Superior temporal gyrus (tissue), 1 donor: ENCODE data around the gene CXXC5.
A peak's percentile ranks its signal among the peaks of the same experiment; 100 is the strongest.

Experiments used
- DNase-seq: peaks from one replicate; pipeline ENCODE4 v3.0.0-alpha.2; 2016; ENCODE audit errors: extremely low spot score

The CXXC5 gene

DNA sequence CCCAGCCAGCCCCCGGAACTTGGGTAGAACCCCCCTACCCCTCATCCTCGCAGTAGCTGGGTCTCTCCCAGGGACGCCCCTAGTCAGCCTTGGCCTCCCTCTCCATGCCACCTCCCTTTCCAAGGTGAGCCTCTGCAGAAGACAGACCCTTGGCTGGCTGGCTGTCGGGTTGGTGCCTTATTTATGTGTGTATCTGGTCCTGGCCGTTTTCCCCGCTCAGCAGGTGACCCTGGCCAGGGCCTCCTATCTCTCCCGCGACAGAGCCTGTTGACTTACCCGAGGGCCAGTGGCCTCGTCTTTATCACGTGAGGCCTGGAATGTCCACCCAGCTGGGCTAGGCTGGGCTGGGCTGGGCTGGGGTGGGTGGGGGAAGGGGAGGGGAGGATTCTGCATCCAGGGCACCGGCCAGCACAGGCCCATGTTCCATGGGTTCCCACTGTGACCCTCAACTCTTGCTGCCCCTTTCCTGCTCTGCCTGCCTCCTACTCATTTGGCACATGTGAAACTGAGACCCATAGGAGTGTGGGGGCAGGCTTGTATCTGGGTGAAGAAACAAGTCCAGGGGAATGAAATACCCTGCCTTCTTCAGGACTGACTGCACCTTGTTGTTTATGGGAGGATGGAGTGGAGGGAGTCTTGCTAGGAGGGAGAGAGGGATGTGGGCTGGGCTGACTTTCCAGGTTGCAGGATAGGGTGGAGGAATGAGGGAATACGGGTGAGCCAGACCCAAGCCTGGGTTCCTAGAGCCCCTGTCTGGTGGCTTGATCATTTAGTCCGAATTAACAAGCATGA lies 3.1 kb downstream of the CXXC5 start:
- DNase-seq, result peak; percentile 83

DNA sequence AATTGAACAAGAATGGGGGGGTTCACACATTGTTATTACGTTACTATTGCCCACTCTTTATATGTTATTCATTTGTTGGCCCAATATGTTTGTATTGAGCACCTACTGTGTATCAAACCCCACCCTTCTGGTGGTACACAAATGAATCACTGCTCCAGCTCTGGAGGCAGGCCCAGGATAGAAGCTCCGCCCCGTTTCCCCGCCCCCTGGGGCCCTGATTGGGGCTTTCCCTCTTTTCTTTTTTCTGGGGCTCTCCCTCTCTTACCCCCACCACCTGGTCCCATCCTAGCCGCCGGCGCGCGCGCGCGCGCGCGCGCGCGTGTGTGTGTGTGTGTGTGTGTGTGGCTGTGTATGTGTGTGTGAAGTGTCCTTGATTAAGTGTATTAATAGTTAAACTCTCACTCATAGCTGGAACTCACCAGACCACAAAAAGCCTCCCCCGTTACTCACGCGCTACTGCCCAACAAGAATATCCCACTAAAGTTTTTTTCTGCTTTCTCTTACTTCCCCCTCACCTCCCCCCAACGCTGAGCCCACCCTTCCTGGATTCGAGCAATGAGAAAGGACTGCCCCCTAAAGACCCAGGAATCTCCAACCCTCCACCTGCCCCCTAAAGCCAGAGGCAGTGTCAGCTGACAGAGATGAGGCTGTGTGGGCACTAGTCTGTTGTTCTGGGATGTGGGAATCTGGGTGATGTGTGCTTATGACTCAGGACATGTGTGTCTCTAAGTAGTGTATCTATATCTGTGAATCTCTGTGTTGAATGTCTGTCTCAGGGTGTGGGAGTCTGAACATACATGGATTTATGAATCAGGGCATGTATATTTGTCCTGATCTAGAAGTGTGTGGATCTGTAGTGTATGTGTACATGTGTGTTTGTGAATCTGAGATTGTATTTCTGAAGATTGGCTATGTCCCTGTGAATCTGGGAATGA lies 4.0 kb downstream of the CXXC5 start:
- peak; percentile 97 for DNase-seq

DNA sequence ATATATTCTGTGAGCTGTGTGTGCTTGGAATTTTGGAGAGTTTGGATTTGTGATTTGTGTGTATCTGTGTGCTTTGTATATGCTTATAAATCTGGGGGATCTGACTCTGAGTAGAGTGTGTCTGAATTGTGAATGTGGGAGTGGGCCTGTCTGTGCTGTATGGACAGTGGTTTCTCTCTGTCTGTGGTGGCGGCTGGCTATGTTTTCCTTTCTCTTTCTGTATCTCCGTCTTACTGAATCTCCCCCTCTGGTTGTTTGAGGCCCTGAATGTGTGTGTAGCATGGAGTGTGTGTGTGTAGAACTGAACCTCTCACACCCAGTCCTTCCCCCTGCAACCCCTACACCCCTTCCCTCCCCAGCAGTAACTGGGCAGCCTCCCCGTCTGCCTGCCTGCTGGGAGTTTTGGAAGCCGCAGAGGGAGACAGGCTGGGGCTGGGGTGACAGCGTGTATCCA lies 4.7 kb downstream of the CXXC5 start:
- DNase-seq, result peak; percentile 73

DNA sequence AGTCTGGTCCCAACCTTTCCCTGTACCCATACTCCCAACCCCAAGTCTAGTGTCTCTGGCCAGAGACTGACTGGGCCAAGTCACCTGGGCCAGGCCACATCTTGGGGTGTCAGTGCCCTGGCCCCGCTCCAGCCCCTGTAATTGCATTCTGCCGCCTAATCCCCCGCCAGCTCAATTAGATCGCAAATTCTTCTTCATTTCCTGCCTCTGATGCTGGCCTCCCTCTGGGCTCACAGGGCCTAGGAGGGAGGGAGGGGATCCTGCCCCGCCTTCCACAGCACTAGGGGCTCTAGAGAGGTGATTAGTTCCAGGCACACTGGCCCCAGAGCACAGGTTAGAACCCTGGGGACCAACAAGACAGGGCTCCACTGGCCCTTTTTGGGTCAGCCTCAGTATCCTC lies 5.5 kb downstream of the CXXC5 start:
- DNase-seq, result no peak

DNA sequence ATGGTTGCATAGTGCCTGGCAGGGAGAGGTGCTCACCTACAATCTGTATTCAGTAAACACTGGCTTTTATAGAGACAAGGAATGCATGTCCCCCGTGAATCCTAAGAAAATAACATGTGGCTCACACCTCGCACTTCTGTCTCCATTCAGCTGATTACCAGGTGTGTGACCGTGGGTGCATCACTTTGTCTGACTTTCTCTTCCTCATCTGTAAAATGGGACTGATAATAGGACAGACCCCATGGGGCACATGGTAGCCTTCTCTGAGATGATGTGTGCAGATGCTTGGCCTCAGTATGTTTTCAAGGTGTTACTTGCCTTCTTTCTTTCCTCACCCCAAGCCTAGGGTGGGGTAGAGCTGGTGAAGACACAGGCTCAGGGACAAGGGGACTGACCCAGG lies 6.3 kb downstream of the CXXC5 start:
- DNase-seq, result no peak

DNA sequence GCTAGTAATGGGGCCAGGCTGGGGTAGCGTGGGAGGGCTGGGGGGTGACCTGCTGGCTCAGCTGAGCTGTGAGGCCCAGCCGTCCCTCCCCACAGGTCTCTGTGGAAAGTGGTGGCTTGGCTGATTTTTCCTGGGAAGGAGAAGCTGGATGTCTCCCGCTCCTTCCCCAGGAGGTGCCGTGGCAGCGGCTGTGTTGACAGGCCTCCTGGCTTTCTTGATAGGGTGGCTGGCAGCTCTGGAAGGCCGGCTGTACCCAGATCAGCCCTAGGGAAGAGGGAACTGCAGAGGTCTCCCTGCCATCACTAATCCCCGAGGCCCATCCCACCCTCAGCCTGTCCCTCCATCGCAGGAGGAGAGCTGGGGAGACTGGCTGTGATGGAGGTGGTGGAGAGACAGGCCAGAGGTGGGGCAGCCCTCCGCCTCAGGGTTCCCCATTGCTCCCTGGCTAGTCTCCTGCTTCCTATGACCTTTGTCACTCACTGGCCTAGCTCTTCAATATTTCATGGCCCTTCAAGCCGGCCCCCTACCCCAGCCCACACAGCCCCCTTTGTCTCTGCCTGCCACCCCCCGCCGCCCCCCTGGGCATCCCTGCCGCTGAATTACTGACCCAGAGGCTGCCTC lies 6.8 kb downstream of the CXXC5 start:
- DNase-seq, result no peak

DNA sequence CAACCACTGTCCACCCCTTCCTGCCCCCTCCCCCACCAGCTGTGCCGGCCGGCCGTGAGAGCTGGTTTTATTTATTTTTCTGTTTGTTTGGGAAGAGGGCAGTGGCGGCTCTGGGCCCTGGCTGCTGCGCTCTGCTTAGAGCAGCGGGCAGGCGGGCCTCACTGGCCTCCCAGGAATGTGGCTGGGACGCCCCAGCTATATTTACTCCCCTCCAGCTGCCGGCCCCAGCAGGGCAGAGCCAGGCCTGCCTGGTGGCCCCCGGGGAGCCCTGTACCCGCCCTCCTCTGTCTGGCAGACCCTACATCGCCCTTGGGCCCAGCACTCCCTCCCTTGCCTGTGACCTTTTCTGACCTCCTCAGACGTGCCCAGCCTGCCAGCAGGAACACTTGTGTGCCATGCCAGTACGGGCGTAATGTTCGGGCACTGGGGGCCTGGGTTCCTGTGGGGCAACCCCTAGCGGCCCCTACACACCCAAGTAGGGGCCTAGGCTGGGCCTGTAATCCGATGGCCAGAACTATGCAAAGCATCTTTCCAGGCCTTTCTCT lies 7.7 kb downstream of the CXXC5 start:
- no peak for DNase-seq

DNA sequence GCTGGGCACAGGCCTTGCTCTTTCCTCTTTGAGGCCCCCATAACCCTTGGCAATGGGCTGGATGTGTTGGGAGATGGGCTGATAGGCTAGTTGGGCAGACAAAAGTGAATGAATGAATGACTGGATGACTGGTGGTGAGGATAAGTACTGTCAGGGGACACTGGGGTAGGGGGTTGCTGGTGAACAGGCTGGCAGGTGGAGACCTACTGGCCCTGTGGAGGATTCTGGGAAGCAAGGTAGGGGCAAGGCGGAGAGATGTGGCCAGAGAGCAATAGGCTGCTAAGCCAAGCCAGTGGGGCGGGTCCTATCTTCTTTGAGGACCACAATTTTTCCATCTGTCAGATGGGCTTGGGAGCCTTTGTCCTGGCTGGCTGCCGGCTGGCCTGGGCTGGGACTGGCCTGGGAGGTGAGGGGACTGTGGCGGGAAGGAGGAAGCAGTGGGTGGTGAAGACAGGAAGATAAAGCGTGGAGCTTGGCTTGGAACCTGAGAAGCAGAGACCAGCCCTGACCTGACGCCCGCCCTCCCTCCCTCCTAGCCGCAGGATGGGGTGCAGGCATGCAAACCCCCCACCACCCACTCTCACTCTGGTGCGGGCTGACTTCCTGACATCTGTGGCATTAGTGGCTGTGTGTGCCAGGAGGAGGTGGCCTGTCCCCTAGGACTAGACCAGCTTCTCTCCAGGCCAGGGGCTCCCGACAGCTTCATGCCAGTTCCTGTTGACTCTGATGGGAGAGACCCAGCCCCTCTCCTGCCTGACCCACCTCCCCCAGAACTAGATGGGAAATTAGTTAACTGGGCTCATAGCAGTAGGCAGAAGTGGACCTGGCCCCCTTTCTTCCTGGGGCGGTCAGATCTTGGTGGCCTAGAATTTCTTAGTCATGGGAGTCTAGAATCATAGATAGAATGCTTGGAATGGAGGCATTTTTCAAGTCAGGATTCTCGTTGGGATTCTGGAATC lies 9.5 kb downstream of the CXXC5 start:
- peak; percentile 42 for DNase-seq

DNA sequence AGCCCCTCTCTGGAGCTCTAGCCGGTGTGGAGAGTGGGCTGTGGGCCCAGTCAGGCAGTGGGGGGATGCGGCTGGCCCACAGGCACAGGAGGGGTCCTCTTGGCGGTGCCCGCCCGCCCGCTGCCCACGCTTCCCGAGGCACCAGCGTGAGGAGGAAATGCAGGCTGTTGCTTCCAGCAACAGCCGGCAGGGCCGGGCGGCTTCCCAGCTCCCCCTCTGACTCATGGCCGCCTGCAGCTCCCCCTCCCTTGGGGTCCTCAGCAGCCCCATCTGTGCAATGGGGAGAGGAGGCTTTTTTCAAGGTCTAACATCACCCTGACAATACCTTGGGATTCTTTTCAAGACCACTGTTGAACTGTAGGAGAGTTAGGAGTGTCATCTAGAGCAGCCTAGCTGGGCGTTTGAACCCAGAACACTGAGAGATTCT lies 10.4 kb downstream of the CXXC5 start:
- DNase-seq, result peak; percentile 43

DNA sequence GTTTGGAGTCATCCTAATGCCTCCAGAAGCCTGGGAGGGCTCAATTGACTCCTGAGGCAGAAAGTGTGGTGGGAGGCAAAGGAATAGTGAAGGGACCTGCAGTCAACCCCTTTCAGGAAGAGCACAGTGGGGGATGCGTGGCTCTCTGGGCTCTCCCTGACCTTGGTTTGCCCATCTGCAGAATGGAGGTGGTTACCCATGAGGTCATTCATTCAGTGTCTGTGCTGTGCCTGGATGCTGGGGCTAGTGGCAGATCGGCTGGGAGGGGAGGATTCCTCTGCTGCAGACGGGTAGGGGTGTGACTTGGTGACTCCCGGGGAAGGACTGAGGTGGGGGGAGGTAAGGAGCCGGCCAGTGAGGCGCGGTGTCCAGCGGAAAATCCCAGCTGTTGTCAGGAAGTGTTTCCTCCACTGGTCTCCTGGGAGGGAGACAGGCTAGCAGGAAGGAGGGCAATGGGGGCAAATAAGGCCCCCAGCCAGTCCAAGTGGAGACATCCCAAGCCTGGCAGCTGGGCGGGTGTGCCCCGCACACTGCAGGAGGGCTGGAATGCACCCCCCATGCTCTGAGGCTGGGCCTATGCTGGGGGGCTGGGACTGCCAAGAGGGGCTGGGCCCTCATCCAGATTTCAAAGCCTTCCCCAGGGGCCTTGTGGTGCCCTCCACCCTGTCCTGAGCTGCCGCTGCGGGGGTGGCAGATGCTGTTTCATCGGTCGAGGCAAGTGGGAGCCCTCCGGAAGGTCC lies 10.9 kb downstream of the CXXC5 start:
- DNase-seq, result peak; percentile 44

DNA sequence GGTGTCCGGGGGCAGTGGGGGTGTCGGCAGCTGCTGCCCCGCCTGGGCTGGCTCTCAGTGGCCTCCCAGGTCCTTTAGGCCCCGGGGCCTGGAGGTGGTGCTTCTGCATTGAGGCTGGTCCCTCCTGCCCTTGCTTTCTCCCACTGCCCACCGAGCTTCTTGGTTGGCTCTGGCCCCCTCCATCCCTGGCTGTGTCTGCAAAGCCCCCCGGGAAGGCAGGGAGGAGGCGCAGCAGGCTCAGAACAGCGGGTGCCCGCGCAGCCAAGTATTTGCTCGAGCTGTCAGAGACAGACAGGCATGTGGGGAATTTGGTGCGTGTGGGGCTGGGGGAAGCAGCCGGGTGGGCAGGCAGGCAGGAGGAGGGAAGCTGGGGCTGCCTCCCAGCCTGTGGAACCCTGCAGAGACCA lies 11.5 kb downstream of the CXXC5 start:
- DNase-seq, result no peak

DNA sequence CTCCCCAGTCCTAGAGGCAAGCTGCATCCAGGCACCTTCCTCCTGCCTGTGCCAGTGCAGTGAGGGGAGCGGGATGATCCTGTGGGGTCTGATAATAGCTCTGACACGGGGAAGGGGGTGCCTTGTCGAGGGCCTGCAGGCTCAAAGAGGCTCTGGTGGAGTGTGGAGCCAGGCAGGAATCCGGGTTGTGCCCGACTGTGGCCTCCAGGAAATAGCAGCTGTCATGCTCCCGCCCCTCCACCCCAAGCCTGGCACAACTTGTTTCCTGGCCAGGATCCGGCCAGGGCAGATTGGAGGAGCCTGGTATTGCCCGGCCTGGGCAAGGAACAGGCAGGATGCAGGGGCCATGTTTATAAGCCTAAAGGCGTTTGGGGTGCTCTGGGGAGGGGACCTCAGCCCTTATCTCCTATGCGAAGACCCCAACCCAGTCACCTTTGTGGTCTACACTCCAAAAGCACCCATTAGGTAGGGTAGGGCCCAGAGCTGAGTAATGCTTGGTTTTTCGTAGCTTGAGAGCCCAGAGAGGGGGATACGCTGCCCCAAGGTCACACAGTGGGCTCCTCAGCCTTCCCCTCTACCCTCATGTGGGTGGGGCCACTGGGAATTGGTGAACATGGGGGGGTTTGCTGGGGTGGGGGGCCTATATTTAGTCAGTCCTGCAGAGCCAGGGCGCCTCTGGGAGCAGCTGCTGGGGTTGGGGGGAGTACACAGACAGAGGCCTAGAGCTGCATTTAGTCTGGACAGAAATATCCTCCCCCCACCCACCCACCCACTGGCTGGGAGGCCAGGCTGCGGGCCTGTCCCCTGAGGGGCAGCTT lies 12.2 kb downstream of the CXXC5 start:
- DNase-seq, result peak; percentile 93

DNA sequence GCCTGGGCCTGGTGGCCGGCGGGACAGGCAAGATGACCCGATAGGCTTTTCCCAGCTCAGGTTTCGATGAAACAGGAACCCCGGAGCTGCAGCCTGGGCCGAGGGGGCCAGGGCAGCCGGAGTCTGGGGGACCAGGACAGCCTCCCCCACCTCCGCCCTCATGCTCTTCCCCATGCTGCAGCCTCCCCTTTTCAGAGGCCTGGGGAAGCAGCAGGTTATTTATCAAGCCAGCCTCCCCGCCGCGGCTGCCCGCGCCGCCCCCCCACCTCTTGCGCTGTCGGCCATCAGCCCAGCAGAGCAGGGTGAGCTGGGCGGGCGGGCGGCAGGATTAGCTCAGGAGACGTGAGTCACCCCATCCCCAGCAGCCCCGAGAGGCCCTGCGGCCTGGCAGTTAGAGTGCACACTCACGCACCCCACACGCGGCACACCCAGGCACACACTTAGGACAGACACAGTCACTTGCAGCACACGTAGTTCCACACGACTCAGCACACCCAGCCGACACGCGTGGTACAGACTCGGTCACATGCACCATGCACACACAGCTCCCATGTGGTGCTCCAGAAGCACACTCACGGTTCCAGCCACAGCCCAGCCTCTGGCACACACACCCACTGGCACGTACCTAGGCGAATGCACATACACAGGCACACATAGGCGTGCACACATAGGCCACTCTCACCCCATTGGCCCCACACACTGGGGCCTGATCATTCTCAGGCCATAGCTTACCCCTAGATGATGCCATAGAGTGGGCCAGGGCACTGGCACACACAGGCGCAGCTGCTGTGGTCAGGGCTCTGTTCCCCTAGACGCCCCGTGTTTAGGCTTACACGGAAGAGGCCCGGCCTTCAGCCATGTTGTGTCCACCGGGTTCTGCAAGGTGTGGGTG lies 13.0 kb downstream of the CXXC5 start:
- DNase-seq, result peak; percentile 82

DNA sequence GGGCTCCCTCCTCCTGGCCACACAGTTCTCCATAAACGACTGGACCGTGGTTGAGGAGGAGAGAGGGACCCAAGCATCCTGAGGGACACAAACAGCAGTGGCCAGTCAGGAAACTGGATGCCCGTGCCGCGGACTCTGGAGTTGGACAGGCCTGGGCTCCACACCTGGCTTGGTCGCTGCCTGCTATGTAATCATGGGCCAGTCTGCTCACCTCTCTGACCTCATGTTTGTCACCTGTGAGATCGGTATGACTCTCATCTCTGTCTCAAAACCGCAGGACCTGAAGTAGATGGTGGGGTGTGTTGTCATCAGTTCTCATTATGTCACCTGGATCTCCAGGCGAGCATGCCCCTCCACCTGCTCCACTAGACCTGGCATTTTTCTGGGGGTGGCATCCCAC lies 14.5 kb downstream of the CXXC5 start:
- no peak for DNase-seq

DNA sequence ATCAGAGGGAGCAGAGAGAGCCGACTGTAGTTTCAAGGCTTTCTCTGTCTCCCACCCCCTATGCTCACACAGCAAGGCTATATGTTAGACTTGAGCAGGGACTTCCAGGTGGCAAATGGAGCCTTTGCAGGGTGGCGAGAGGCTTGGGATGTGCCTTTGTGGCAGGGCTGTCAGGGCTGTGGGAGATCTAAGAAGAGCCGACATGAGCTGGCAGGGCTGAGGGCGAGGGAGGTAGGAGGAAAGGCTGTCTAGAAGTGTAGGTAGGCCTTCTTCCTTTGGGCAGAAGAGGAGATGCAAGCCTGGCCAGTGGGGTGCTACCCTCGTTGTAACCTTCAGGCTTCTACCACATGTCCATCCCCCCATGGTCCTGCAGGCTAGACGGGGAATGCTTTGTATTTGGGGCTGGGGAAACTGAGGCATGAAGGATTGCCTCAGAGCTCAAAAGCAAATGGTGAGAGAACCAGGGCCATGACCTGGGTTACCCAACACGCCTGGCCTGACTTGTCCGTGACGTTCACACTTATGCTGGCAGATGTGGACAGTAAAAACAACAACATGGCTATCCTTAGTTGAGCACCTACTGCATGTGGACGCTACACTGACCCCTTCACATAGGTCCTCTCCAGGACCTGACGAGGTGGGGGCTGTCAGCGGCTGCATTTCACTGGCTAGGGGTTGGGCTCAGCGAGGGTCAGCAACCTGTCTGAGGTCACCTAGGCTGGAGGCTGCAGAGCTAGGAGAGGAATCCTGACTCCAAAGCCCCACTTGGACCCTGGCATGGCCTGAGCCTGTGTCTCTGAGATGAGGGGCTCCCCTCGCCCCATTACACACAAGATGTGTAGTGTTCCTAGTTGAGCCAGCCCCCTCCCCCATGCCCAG lies 15.3 kb downstream of the CXXC5 start:
- no peak for DNase-seq

DNA sequence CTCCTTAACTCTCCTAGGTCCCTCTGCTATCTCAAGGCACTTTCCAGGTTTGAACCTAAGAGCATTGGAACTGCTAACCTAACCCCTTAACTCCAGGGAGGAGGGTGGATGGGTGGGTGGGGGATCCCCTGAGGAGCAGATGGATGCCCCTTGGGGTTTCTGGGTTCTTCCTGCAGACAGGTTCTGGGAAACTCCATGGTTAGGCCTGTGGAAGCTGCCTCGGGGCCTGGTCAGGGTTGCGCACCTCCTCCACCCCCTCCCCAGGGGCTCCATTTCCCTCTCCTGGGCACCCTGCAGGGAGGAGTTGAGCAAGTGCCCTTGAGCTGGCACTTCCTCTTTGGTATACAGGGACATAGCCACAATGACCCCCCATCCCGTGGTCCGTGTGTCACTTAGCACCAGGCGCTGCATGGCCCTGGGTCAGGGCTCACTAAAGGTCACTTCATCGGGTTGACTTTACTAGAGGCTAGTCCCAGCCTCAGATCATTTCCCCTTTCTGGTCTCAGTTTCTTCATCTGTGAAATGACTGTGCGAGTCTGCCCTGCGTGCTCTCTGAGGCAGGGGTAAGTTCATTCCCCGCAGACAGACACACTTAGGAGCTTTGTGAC lies 16.0 kb downstream of the CXXC5 start:
- no peak for DNase-seq
